ENCODE results near the gene CTSW.

The CTSW gene

DNA sequence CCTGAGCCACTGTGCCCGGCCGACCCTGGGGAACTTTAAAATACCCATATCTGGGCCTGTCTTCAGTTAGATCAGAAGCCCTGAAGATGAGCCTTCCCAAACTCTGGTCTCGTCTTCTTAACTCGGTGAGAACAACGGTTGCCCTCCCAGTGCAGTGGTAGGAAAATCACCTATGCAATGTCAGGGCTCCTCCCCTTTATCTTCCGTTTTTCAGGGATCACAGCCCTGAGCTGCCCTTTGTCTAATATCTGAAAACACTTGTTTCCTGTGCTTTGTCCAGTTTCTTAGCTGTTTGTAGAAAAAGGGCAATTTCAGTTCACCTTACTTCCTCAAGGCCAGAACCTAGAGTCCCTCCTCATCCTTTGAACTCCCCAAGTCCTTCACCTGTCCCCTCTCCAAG lies 49.0 kb downstream of the CTSW start:
- DNase-seq (ENCODE audit: low read depth in 2 of 2) = no peak

DNA sequence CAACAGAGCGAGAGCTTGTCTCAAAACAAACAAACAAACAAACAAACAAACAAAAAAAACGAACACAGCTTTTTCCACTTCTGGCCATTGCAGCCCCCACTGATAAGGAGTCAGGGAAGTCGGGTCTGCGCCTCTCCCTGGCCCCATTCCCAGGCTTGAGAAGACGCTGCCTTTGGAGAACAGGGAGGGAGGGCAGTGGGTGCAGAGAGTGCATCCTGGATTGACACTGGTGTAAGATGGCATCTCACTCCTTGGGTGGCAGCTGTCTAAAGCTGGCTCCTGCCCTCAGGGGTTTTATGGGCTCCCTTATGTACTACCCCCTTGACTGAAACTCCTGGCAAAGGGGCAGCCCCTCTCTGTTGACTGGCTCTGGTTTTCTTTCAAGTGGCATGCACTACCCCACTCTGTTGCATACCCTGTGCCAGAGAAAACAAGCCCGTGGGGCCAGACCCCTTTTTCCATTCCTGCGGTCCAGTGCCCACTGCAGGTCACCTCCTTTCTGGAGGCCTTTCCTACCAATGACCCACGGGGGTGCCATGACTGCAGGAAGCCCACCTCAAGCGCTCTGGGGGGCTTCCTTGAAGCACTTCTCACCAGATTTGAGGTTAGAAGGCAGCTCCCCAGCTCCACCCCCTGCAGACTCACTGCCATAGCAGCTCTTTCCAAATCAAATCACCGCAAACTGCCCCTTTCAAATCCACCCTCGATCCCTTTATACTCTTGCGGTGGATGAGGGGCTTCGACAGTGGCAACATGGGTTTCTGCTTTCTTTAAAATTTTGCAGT lies 52.3 kb downstream of the CTSW start:
- DNase-seq (ENCODE audit: low read depth in 2 of 2) = no peak

DNA sequence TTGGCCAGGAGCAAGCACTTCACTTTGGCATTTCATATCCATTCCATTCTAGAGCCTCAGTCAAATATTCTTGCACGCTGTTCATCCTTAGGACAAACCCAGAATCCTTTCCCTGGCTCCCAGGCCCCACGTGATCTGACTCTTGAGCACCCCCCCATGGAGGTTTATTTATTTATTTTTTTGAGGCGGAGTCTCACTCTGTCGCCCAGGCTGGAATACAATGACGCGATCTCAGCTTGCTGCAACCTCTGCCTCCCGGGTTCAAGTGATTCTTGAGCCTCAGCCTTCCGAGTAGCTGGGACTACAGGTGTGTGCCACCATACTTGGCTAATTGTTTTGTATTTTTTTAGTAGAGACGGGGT lies 52.9 kb downstream of the CTSW start:
- no peak for DNase-seq (ENCODE audit: low read depth in 2 of 2)

All from stimulated activated CD8-positive, alpha-beta memory T cell treated with anti-CD3 and anti-CD28 coated beads, Interleukin-7, amount 100 ng/mL, for 4 hours (primary cell).